ENCODE measurements around the gene MAP4K4.

The MAP4K4 gene

DNA sequence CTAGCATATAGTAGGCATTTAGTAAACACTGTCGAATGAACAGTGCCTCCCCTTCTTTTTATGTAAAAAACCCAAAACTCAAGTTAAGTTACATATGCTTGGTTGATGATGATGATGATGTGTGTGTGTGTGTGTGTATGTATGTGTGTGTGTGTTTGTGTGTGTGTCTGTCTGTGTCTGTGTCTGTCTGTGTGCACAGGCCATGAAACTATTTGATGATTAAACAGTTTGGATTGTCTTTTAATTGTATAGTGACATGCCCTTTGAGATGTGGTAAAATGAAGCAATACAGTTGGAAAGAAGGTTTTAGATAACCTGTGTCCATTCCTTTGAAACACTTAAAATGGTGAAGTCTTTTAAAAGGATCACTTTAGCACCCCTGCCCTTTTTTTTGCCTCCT lies 105.6 kb downstream of the MAP4K4 start:
- no peak for TF ChIP-seq ZNF274 (IDR thresholded peaks at IDR 0.05; ENCODE audit: low read depth, low read length)

DNA sequence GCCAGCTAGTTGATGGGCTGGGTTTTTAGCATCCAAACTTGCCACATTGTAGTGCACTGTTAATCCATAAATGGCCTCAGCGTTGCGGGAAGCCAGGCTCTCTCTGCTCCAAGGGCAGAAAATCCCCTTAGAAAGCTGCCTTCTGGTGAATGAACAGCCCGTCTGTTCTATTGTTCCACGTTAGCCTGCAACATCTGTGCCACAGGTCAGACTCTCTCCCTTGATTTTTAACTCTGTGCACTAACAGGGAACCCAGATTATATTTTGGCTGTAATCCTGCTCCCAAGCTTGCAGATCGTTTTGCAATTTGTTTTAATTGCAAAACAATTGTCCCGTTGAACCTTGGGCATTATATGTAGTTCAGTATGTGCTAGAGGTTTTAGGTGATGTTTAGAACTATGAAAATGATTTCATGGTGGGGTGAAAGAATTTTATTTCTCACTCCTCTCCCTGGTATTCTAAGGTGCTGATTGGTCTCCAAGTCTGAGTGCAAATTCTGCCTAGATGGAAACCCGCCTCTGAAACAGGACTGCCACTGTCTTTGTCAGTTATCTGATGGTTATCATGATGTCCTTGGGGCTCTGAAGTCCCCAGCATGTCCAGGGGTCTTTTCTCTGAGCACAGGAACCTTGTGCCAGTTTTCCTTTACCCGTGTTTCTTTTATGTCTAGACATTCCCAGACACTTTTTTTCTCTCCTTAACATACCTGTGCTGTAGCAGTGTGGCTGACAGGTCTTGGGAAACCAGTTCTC lies 106.6 kb downstream of the MAP4K4 start:
- no peak overlapping the region for H3K4me3 ChIP-seq (ENCODE audit: low read length)
- TF ChIP-seq ZNF274 (IDR thresholded peaks at IDR 0.05; ENCODE audit: low read depth, low read length) = no peak

More for the DNA sequence above, 105.6 kb downstream of the MAP4K4 start:
- no peak overlapping the region for H3K4me3 ChIP-seq (ENCODE audit: low read length)

DNA sequence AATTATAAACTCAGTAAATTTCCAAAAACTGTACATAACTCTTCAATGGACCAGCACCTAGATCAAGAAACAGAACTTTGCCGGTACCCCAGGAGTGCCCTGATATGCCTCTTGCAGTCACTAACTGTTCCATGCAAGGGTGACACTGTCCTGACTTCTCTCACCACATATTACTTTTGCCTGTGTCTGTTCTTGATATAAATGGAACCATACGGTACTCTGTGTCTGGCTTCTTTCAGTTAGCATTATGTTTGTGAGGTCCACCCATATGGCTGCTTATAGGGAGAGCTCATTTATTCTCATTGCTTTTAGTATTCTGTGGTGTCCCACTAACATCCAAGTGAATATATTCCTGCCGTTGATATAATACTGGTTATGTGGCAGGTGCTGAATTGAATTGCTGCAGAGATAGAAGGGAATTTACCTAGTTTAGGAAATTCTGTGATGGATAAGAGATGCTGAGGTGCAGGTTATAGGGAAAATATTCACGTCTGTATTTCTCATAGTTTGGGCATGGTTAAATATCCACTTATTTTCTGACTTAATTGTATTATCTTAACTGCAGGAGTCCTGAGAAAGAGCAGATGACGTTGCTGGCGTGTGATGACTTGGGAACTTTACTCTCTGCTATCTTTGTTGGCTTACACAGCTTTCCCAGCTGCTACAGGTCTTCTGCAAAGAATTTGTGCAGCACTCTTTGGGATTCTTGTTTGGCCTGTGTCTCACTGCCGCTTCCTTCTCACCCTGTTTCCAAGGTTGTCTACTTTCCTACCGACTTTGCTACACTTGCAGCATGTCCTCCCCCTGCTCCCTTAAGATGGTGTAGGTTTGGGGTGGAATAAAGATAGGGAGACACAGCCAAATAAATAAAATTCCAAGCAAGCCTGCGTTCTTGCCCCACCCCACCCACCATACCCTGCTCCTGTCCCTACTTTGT lies 107.9 kb downstream of the MAP4K4 start:
- no peak overlapping the region for H3K4me3 ChIP-seq (ENCODE audit: low read length)
- TF ChIP-seq ZNF274 (IDR thresholded peaks at IDR 0.05; ENCODE audit: low read depth, low read length) = no peak

DNA sequence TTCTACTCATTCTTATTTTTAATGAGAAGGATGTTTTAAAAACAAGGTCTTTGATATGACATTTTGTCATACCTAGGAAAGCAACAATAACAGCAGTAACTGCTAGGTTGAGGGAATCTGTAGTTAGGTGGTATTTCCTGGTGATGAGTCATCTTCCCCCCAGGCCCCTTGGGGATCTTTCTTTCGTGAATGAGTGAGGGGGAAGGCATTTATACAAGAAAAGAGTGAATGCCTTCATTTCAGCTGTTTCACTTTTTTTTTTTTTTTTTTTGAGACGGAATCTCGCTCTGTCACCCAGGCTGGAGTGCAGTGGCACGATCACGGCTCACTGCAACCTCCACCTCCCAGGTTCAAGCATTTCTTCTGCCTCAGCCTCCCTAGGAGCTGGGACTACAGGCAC lies 108.6 kb downstream of the MAP4K4 start:
- no peak overlapping the region for H3K4me3 ChIP-seq (ENCODE audit: low read length)
- no peak for TF ChIP-seq ZNF274 (IDR thresholded peaks at IDR 0.05; ENCODE audit: low read depth, low read length)

DNA sequence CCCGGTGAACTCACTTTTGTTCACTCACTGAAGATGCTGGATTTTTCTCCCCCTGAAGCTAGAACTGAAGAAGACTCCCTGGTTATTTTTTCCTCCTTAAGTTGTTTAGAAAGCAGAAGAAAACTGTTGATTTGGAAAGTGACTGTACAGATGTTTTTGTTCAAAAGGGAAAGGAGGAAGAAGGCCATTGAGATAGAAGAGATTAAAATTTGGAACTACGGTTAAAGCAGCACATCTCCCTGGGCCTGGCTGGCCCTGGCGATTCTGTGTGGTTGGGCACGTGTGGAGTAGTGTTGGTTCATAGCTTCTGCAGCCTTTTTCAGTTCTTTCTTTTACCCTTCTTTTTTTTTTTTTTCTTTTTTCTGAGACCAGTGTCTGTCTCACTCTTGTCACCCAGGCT lies 109.2 kb downstream of the MAP4K4 start:
- TF ChIP-seq ZNF274 (IDR thresholded peaks at IDR 0.05; ENCODE audit: low read depth, low read length) = no peak
- H3K4me3 ChIP-seq (ENCODE audit: low read length) = no peak overlapping the region

DNA sequence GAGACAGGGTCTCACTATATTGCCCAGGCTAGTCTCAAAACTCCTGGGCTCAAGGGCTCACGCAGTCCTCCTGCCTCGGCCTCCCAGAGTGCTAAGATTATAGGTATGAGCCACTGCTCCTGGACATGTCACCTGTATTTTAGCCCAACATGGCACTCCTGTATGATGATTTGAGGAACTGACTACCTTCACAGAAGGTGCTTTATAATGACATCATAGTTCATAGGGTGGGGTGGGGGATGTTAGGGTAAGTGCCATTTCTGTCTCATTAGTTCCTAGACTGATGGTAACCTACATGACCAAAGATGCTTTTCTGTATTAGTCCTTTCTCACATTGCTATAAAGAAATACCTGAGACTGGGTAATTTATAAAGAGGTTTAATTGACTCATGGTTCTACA lies 109.7 kb downstream of the MAP4K4 start:
- no peak for TF ChIP-seq ZNF274 (IDR thresholded peaks at IDR 0.05; ENCODE audit: low read depth, low read length)
- H3K4me3 ChIP-seq (ENCODE audit: low read length) = no peak overlapping the region

DNA sequence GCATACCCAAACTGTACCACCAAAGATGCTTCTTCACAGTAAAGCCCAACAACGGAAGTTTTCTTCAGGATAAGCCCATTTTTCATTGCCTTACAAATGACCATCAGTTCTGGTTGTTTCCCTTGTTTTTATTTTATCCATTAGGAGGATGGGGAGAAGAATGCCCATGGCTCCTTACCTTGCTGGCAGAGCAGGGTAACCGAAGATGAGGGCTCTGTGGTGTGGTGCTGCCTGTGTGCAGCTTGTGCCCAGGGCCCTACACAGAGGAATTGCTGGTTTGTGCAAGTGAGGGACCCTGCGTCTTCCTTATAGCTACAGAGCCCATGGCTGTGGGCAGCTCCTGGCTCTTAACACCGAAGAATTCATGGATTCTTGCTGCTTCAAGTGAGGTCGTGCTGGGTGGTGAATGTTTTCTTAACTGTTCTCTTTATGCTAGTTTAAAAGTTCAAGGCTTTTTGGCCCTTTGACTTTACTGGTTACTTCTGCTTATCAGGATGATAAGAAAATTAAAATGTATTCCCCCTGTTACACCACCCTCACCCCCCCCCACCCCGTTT lies 110.6 kb downstream of the MAP4K4 start:
- no peak for TF ChIP-seq ZNF274 (IDR thresholded peaks at IDR 0.05; ENCODE audit: low read depth, low read length)
- H3K4me3 ChIP-seq (ENCODE audit: low read length) = no peak overlapping the region

DNA sequence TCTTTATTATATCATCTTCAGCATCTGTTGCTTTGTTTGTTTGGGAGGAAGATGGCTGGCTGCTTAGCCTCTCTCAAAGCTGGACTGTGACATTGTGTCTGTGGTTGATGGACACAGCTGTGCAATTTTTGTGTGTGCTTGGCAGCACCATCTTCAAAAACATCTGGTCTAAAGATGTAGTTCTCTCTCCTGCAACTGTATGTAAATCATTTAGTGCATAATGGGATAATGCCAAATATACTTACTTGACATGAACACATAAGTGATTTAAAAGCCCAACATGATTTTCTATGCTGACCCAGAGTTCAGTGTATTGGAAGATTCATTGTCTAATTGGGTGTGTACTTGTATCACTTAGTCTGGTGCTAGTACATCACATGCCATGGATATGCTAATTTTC lies 112.2 kb downstream of the MAP4K4 start:
- no peak for TF ChIP-seq ZNF274 (IDR thresholded peaks at IDR 0.05; ENCODE audit: low read depth, low read length)

DNA sequence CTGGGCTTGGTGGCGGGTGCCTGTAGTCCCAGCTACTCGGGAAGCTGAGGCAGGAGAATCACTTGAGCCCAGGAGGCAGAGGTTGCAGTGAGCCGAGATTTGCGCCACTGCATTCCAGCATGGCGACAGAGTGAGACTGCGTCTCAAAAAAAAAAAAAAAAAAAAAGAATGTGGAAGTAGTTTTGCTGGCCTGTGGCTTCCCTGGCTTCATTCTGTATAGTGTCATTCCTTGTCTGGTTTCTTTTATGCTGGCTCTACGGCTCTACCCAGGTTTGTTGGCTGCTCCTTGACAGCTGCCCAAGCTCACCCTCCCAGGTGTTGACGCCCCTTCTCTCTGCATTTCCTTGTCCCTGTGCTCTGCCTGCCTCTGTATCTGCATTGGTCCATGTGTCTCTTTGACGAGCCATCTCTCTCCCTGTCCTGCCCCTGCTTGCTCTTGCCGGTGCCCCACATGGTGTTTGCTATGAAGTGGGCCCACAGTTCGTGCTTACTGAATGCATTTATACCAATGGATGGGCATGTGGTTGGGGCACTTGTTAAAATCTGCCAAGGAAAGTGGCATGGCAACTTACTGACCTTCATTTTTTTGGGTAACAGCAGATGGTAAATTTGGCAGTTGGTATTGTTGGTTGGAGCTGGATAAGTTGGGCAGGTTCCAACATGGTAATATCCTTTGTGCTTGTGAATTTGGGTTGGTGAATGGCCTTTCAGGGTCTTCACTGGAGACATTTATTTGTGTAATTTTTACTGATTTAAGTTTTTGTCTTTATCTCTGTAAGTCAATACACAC lies 113.9 kb downstream of the MAP4K4 start:
- no peak for TF ChIP-seq ZNF274 (IDR thresholded peaks at IDR 0.05; ENCODE audit: low read depth, low read length)
- H3K4me3 ChIP-seq (ENCODE audit: low read length) = no peak overlapping the region

More for the DNA sequence above, 112.2 kb downstream of the MAP4K4 start:
- H3K4me3 ChIP-seq (ENCODE audit: low read length) = no peak overlapping the region

DNA sequence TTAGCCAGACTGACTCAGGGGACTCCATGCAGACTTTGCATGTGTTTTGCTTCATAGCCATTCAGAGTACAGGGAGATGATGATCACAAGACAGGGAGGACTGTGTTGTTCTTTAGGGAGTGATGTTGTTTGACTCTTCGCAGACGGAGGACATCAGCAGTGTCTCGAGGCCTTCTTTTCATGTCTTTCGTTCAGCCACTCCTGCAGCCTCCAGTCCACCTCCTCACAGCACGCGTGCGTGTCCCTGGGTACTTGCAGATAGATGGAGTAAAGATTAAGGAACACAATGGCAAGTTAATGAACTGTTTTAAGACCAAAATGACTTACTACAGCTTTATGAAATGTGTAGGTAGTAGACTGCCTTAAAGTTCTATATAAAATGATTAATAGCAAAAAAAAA lies 114.7 kb downstream of the MAP4K4 start:
- no peak overlapping the region for H3K4me3 ChIP-seq (ENCODE audit: low read length)
- TF ChIP-seq ZNF274 (IDR thresholded peaks at IDR 0.05; ENCODE audit: low read depth, low read length) = no peak

DNA sequence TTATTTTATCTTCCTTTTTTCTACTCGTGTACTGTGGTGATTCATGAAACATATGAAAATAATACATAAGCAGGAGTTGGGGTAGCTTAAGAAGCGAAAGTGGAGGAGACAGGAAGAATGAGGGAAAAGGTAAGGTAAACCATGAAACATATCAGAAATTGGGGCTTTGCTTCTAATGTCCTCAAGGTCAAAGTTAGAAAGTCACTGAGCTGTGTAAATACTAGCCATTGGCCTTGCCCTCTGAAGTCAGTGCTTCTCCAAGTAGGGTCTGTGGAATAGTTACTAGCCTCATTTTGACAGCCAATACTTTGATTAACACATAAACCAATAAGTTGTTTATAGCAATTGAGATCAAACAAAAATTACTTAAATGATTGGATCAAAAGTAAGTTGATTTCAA lies 117.2 kb downstream of the MAP4K4 start:
- TF ChIP-seq ZNF274 (IDR thresholded peaks at IDR 0.05; ENCODE audit: low read depth, low read length) = no peak
- no peak overlapping the region for H3K4me3 ChIP-seq (ENCODE audit: low read length)

DNA sequence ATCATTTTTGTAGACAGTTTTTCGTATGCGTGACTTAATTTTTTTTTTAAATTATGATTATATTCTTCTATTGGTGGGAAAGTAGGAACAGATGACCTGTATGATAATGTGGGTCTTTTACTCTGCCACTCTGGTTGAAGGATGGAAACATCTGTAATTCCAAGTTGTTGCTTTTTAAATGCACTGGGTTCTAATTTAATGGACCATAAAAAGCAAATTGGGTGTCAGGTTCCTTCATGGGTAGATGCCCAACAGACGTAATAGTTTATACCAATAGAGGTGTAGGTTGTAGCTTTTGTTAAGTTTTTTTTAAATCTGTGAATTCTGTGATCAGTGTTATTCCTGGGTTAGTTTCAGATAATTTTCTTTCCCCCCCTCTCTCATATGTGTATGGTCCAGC lies 117.6 kb downstream of the MAP4K4 start:
- H3K4me3 ChIP-seq (ENCODE audit: low read length) = no peak overlapping the region
- TF ChIP-seq ZNF274 (IDR thresholded peaks at IDR 0.05; ENCODE audit: low read depth, low read length) = no peak

DNA sequence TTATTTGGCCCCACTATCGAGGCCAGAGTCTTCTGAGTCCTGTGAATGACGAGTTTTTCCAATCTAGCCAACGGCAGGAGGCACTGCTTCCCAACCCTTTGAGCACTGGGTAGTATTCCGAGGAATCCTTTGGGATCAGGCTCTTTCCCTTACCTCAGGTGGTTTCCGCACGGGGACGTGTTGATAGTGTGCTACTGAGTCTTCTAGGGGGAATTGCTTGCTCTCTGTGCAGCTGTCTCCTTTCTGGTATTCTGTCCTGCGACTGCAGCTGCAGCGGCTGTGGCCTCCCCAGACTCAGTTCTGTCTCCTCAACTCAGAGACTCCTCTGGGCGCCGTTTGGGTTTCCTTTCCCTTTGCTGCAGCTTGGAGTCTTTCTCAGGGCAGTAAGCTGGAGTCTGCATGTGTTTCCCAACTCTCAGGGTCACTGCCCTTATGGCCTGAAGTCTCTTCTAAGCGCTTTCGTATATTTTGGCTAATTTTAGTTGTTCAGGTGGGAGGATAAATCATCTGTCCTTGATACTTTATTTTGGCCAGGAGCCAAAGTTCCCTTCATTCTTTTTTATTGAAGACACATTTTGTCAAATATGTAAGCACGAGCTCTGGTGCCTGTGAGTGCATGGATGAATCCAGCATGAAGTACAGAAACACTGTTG lies 118.4 kb downstream of the MAP4K4 start:
- no peak overlapping the region for H3K4me3 ChIP-seq (ENCODE audit: low read length)
- no peak for TF ChIP-seq ZNF274 (IDR thresholded peaks at IDR 0.05; ENCODE audit: low read depth, low read length)

Data from GM08714 (cell line).